Measurements from ENCODE around the gene CCNG2.

Gene CCNG2

GRCh38 chr4:77175201-77175611, 18.2 kb downstream of the CCNG2 start:
- DNase-seq: no peak

GRCh38 chr4:77176640-77177039, 19.6 kb downstream of the CCNG2 start:
- no peak for DNase-seq

GRCh38 chr4:77177199-77177598, 20.2 kb downstream of the CCNG2 start:
- DNase-seq: no peak

- DNase-seq: no peak
Observed at GRCh38 chr4:77178560-77178959, 21.6 kb downstream of the CCNG2 start.

GRCh38 chr4:77179519-77179918, 22.5 kb downstream of the CCNG2 start:
- DNase-seq: no peak

GRCh38 chr4:77181720-77182119, 24.7 kb downstream of the CCNG2 start:
- DNase-seq: no peak

GRCh38 chr4:77183777-77184420, 26.9 kb downstream of the CCNG2 start:
- DNase-seq: no peak

GRCh38 chr4:77184974-77185373, 28.0 kb downstream of the CCNG2 start:
- DNase-seq: no peak

GRCh38 chr4:77185686-77186085, 28.7 kb downstream of the CCNG2 start:
- no peak for DNase-seq

- no peak for DNase-seq
Observed at GRCh38 chr4:77187322-77187721, 30.3 kb downstream of the CCNG2 start.

- no peak for DNase-seq
Observed at GRCh38 chr4:77188498-77189220, 31.7 kb downstream of the CCNG2 start.

- no peak for DNase-seq
Observed at GRCh38 chr4:77189412-77189811, 32.4 kb downstream of the CCNG2 start.

- no peak for DNase-seq
Observed at GRCh38 chr4:77190053-77190452, 33.0 kb downstream of the CCNG2 start.

- no peak for DNase-seq
Observed at GRCh38 chr4:77193046-77193445, 36.0 kb downstream of the CCNG2 start.

- DNase-seq: peak in 36 of 51 donors; percentile 0 to 53 (median 10)
Observed at GRCh38 chr4:77193511-77194102, 36.6 kb downstream of the CCNG2 start.

- DNase-seq: no peak
Observed at GRCh38 chr4:77194366-77194765, 37.4 kb downstream of the CCNG2 start.

- no peak for DNase-seq
Observed at GRCh38 chr4:77194989-77195388, 38.0 kb downstream of the CCNG2 start.

GRCh38 chr4:77196866-77197265, 39.9 kb downstream of the CCNG2 start:
- DNase-seq: no peak

GRCh38 chr4:77197361-77197760, 40.4 kb downstream of the CCNG2 start:
- DNase-seq: no peak

- DNase-seq: no peak
Observed at GRCh38 chr4:77197831-77198230, 40.8 kb downstream of the CCNG2 start.

GRCh38 chr4:77199276-77199675, 42.3 kb downstream of the CCNG2 start:
- DNase-seq: no peak

- no peak for DNase-seq
Observed at GRCh38 chr4:77199701-77200100, 42.7 kb downstream of the CCNG2 start.

- no peak for DNase-seq
Observed at GRCh38 chr4:77201343-77201742, 44.3 kb downstream of the CCNG2 start.

Measured in hypothalamus (tissue), 51 donors.